PC-3 (cell line): ENCODE data around the gene PLEKHA6. TPM values are rescaled to one million over a fixed set of nuclear protein-coding genes. Genes with fewer than 3 reads are reported as not detected.

Source experiments
- ATAC-seq: fragments of 200-7000 bp; cut with Tn5 transposase; 2 replicates; pipeline ENCODE4 v1.9.1; 2020; ENCODE audit warnings: mild to moderate bottlenecking, moderate library complexity
- BruUV-seq: library from RNA; stranded (reverse); fragments of 400-500 nt; replicated peaks from 2 replicates; lab custom pipeline; 2021; lab: Mats Ljungman, UMichigan
- CTCF ChIA-PET: fragments of 300-600 bp; sonication (Branson Sonifier 250); formaldehyde crosslinking; loops from one replicate; lab custom pipeline; 2022; ENCODE audit warnings: antibody characterized with exemption; lab: Charles Lee
- POLR2A ChIA-PET: fragments of 300-600 bp; sonication (Branson Sonifier 250); formaldehyde crosslinking; loops from one replicate; lab custom pipeline; 2022; ENCODE audit warnings: antibody characterized with exemption; ENCODE audit not compliant: unreplicated experiment; lab: Charles Lee
- DNase-seq: peaks from one replicate; pipeline ENCODE4 v3.0.0-alpha.2; 2015
- H2AFZ ChIP-seq: fragments of 300-600 bp; sonication (generic); 2 replicates; pipeline ENCODE4 v1.6.0; 2016; ENCODE audit warnings: antibody characterized with exemption, low read length
- H3F3A ChIP-seq: fragments of 300-600 bp; sonication (generic); one replicate; pipeline ENCODE4 v1.6.0; 2017; ENCODE audit warnings: antibody characterized with exemption, low read length, control low read depth, mild to moderate bottlenecking; ENCODE audit not compliant: unreplicated experiment
- H3K27ac ChIP-seq: fragments of 300-600 bp; sonication (generic); 2 replicates; pipeline ENCODE4 v1.5.1; 2016; ENCODE audit warnings: mild to moderate bottlenecking, low read length
- H3K27me3 ChIP-seq: fragments of 300-600 bp; sonication (generic); 2 replicates; pipeline ENCODE4 v1.6.1; 2016; ENCODE audit warnings: low read length, mixed read lengths
- H3K36me3 ChIP-seq: fragments of 300-600 bp; sonication (generic); 2 replicates; pipeline ENCODE4 v1.6.1; 2016; ENCODE audit warnings: low read depth, mixed run types, low read length, mixed read lengths
- H3K4me1 ChIP-seq: fragments of 300-600 bp; sonication (generic); 2 replicates; pipeline ENCODE4 v1.5.1; 2016; ENCODE audit warnings: low read length; ENCODE audit not compliant: insufficient read depth
- H3K4me2 ChIP-seq: fragments of 300-600 bp; sonication (generic); 2 replicates; pipeline ENCODE4 v1.6.0; 2016; ENCODE audit warnings: low read length
- H3K4me3 ChIP-seq: fragments of 300-600 bp; sonication (generic); 2 replicates; pipeline ENCODE4 v1.5.1; 2016; ENCODE audit warnings: mild to moderate bottlenecking, low read length, mixed read lengths
- H3K79me2 ChIP-seq: fragments of 300-600 bp; sonication (generic); 2 replicates; pipeline ENCODE4 v1.6.1; 2017; ENCODE audit warnings: low read length, mixed read lengths
- H3K9ac ChIP-seq: fragments of 300-600 bp; sonication (generic); 2 replicates; pipeline ENCODE4 v1.6.0; 2016; ENCODE audit warnings: mild to moderate bottlenecking, low read length
- H3K9me2 ChIP-seq: fragments of 300-600 bp; sonication (generic); replicated peaks from 2 replicates; pipeline ENCODE4 v1.6.1; 2016; ENCODE audit warnings: mixed run types, low read length, mixed read lengths
- H3K9me3 ChIP-seq: fragments of 300-600 bp; sonication (generic); 2 replicates; pipeline ENCODE4 v1.6.1; 2016; ENCODE audit warnings: low read length, mixed read lengths
- H4K20me1 ChIP-seq: fragments of 300-600 bp; sonication (generic); 2 replicates; pipeline ENCODE4 v1.6.1; 2016; ENCODE audit warnings: low read length, mixed read lengths
- CTCF ChIP-seq: fragments of 300-600 bp; sonication (generic); conservative IDR thresholded peaks from 2 replicates; pipeline ENCODE4 v1.5.1; 2017; ENCODE audit warnings: antibody characterized with exemption, low read depth, mild to moderate bottlenecking, low read length
- EZH2 ChIP-seq: fragments of 300-600 bp; sonication (generic); IDR thresholded peaks from one replicate; pipeline ENCODE4 v1.6.1; 2017; ENCODE audit warnings: antibody characterized with exemption, mild to moderate bottlenecking, low read length; ENCODE audit not compliant: unreplicated experiment
- EZH2phosphoT487 ChIP-seq: fragments of 300-600 bp; sonication (generic); IDR thresholded peaks from 2 replicates; pipeline ENCODE4 v1.6.1; 2018; ENCODE audit warnings: mild to moderate bottlenecking, antibody characterized with exemption, low read length, borderline replicate concordance
- intact Hi-C: fragments of 100-400 bp; cut with micrococcal nuclease; formaldehyde crosslinking; loops from 2 replicates; pipeline ENCODE4 v1.9.0; 2023
- total RNA-seq: library from RNA; depleted of rRNA; stranded (reverse); fragments of >200 nt; gene quantifications from 2 replicates; pipeline ENCODE4 v1.2.3, GENCODE V29; 2014

Gene PLEKHA6
- total RNA-seq, 1 experiment from 2014 or later, result 53.8 TPM

- no peak overlapping the region for H3K4me3 ChIP-seq
- H3K9ac ChIP-seq, result no peak overlapping the region
- H4K20me1 ChIP-seq, result no peaks in the 10 kb centered on the region
- BruUV-seq, result no TSS peak
- POLR2A ChIA-PET, result no interaction called here
- H3K4me2 ChIP-seq, result no peak overlapping the region
- no peaks in the 10 kb centered on the region for H3K9me3 ChIP-seq
- no peak for TF ChIP-seq EZH2
- no peak for TF ChIP-seq CTCF
- TF ChIP-seq EZH2phosphoT487, result no peak
- no peak overlapping the region for H3K27ac ChIP-seq
- H2AFZ ChIP-seq, result no peak overlapping the region
- DNase-seq, result no peak
- H3K4me1 ChIP-seq, result peaks cover 17% of the 10 kb centered on the region
- H3K27me3 ChIP-seq, result no peaks in the 10 kb centered on the region
- CTCF ChIA-PET, result no interaction called here
- no peak for ATAC-seq
- H3F3A ChIP-seq, result no peaks in the 10 kb centered on the region
- no peaks in the 10 kb centered on the region for H3K79me2 ChIP-seq
- intact Hi-C loops, result no loop called here
- no peaks in the 10 kb centered on the region for H3K36me3 ChIP-seq
- H3K9me2 ChIP-seq, result no peaks in the 10 kb centered on the region
These were observed 173.1 kb downstream of the PLEKHA6 start for GRCh38 chr1:204186597-204186996.

GRCh38 chr1:204181116-204181515 lies 178.6 kb downstream of the PLEKHA6 start:
- BruUV-seq, result no TSS peak
- no peak overlapping the region for H2AFZ ChIP-seq
- H3K4me3 ChIP-seq, result no peak overlapping the region
- no peaks in the 10 kb centered on the region for H3F3A ChIP-seq
- intact Hi-C loops, result no loop called here
- no peaks in the 10 kb centered on the region for H3K27me3 ChIP-seq
- no peaks in the 10 kb centered on the region for H4K20me1 ChIP-seq
- H3K9me3 ChIP-seq, result no peaks in the 10 kb centered on the region
- no peak overlapping the region for H3K9ac ChIP-seq
- TF ChIP-seq EZH2, result no peak
- TF ChIP-seq CTCF, result no peak
- TF ChIP-seq EZH2phosphoT487, result no peak
- no peaks in the 10 kb centered on the region; the same call in 1 of the 2 replicates for H3K36me3 ChIP-seq
- peaks cover 10% of the 10 kb centered on the region for H3K79me2 ChIP-seq
- peaks cover 14% of the 10 kb centered on the region for H3K4me1 ChIP-seq
- no peak overlapping the region for H3K4me2 ChIP-seq
- ATAC-seq (no peak), DNase-seq (no peak)
- H3K9me2 ChIP-seq, result no peaks in the 10 kb centered on the region
- no peak overlapping the region for H3K27ac ChIP-seq
- ChIA-PET POLR2A (no interaction called here), CTCF (no interaction called here)

- H3K27me3 ChIP-seq, result no peaks in the 10 kb centered on the region
- BruUV-seq, result no TSS peak
- no peak for ATAC-seq
These were observed 179.6 kb downstream of the PLEKHA6 start for GRCh38 chr1:204180133-204180532.

More at GRCh38 chr1:204180133-204180532, 179.6 kb downstream of the PLEKHA6 start:
- Histone ChIP-seq H3K4me3 (no peak overlapping the region), H4K20me1 (no peaks in the 10 kb centered on the region), H3K9me3 (no peaks in the 10 kb centered on the region), H3K9me2 (no peaks in the 10 kb centered on the region), H3K79me2 (peaks cover 20% of the 10 kb centered on the region), H3K36me3 (no peaks in the 10 kb centered on the region; the same call in 1 of the 2 replicates), H3K4me2 (no peak overlapping the region), H2AFZ (no peak overlapping the region), H3K27ac (no peak overlapping the region), H3F3A (no peaks in the 10 kb centered on the region), H3K9ac (no peak overlapping the region), H3K4me1 (peaks cover 23% of the 10 kb centered on the region)
- TF ChIP-seq EZH2phosphoT487 (no peak), CTCF (no peak), EZH2 (no peak)
- CTCF ChIA-PET, result no interaction called here
- POLR2A ChIA-PET, result interaction anchor here (1.3 kb wide), 1 partner anchor 18 kb away, joined by 6 read pairs; no protein-coding TSS in a partner anchor
- intact Hi-C loops, result no loop called here
- DNase-seq, result no peak
